Psoas muscle (tissue), 8 donors: ENCODE results near the gene PTHLH. TPM values are rescaled to one million over a fixed set of nuclear protein-coding genes. Genes with fewer than 3 reads are reported as not detected.

Source experiments
- ATAC-seq, 4 donors: fragments of 200-7000 bp; cut with Tn5 transposase; one replicate each; pipeline ENCODE4 v1.9.1; 2020; ENCODE audit warnings: moderate library complexity in 3 of 4, mild to moderate bottlenecking in 2 of 4
- DNase-seq, 2 donors: peaks; one replicate each; pipeline ENCODE4 v3.0.0-alpha.2; 2020
- H3K27ac ChIP-seq: fragments of 200-600 bp; one replicate; pipeline ENCODE4 v1.8.0; 2022
- H3K27me3 ChIP-seq, 3 donors: fragments of 200-600 bp in 1 of 3; one replicate each; pipeline versions ENCODE4 v1.6.1 to v1.8.0; 2013 to 2022; ENCODE audit warnings: low read length in 2 of 3, mild to moderate bottlenecking in 2 of 3, moderate library complexity in 1 of 3; ENCODE audit not compliant: insufficient read depth in 3 of 3
- H3K36me3 ChIP-seq, 2 donors: fragments of 200-600 bp in 1 of 2; one replicate each; pipeline versions ENCODE4 v1.6.1 to v1.8.0; 2013 to 2022; ENCODE audit warnings: low read depth in 1 of 2, mild to moderate bottlenecking in 1 of 2, moderate library complexity in 1 of 2; ENCODE audit not compliant: insufficient read depth in 1 of 2
- H3K4me1 ChIP-seq: fragments of 200-600 bp; one replicate; pipeline ENCODE4 v1.8.0; 2022
- H3K4me3 ChIP-seq: fragments of 200-600 bp; one replicate; pipeline ENCODE4 v1.8.0; 2022; ENCODE audit warnings: mild to moderate bottlenecking
- H3K9me3 ChIP-seq: fragments of 200-600 bp; one replicate; pipeline ENCODE4 v1.8.0; 2022
- WGBS, 3 donors: extraction: QIAGEN DNeasy Blood & Tissue Kit; methylation state at CpG; one replicate each; pipeline versions ENCODE4 v1.1.6 to v1.1.7; 2013; 5-methylcytosine and 5-hydroxymethylcytosine counted together
- intact Hi-C, 2 donors: fragments of 100-400 bp; cut with DNase I; formaldehyde crosslinking; loops; one replicate each; pipeline versions ENCODE4 v1.11.0 to v1.14.2; 2022
- polyA plus RNA-seq, 3 donors: library from polyadenylated mRNA; stranded (reverse); fragments of 200-250 nt; gene quantifications; one replicate each; pipeline ENCODE4 v1.2.3, GENCODE V29; 2013
- total RNA-seq, 4 donors: library from RNA; stranded (reverse); fragmentation: NEBNext Ultra II Directional in 2 of 4; extraction: Animal tissue kit (Norgen Biotek cat#: 25700) in 2 of 4; gene quantifications; one replicate each; pipeline versions ENCODE4 v1.2.1 to v1.2.4, GENCODE V29; 2021 to 2023
- TF ChIP-seq, protein P1 (sequence below): fragments of 200-600 bp; IDR thresholded peaks from one replicate; pipeline ENCODE4 v1.8.0; 2022; ENCODE audit warnings: antibody characterized with exemption
- donor health status: healthy with polysubstance abuse.
- donor health status: DM: no; HTN: no; CAD: no; lungs with moderate emphysema.
- donor health status: Bipolar disorder and iron deficiency.
- donor health status: healthy.
- donor health status: DM: yes; HTN: yes; CAD: no.
- donor health status: DM: no; HTN: no; CAD: no.
- donor health status: DM: no; HTN: no; CAD: no.
- donor health status: DM: yes; HTN: yes; CAD: no.

PTHLH gene
- total and polyA plus RNA-seq, 7 donors = 0.08 to 0.54 (median 0.25) TPM; not detected in 3

DNA sequence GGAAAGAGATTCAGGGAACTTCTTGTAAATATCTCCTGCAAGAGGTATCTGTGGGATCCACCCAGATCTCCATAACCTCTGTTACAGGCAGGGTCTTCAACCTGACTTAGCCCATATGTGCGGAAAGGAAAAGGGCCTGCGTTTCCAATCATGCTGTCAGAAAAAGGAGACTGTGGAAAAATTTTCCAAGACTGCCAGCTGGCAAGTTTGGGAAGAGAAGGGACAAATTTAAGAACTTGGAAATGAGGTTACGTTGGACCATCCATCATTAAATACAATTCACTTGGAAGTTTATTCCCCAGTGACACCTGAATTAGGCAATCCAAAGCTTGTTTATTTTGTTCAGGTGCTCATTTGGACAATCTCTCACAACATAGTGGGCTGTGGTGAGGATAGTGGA, 13.9 kb downstream of the PTHLH start:
- H3K27ac ChIP-seq = no peak overlapping the region
- intact Hi-C loops = no loop called here
- no peaks in the 10 kb centered on the region for H3K36me3 ChIP-seq
- peaks cover 0 to 8% (median 0%) of the 10 kb centered on the region in 3 donors for H3K27me3 ChIP-seq
- WGBS, 3 donors = 76 to 85% (median 80%) methylated on average over 3 of the region's 3 CpGs
- DNase-seq = no peak
- TF ChIP-seq, protein P1, sequence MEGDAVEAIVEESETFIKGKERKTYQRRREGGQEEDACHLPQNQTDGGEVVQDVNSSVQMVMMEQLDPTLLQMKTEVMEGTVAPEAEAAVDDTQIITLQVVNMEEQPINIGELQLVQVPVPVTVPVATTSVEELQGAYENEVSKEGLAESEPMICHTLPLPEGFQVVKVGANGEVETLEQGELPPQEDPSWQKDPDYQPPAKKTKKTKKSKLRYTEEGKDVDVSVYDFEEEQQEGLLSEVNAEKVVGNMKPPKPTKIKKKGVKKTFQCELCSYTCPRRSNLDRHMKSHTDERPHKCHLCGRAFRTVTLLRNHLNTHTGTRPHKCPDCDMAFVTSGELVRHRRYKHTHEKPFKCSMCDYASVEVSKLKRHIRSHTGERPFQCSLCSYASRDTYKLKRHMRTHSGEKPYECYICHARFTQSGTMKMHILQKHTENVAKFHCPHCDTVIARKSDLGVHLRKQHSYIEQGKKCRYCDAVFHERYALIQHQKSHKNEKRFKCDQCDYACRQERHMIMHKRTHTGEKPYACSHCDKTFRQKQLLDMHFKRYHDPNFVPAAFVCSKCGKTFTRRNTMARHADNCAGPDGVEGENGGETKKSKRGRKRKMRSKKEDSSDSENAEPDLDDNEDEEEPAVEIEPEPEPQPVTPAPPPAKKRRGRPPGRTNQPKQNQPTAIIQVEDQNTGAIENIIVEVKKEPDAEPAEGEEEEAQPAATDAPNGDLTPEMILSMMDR = no peak
- no peak overlapping the region for H3K4me3 ChIP-seq
- ATAC-seq = no peak
- H3K4me1 ChIP-seq = no peaks in the 10 kb centered on the region
- H3K9me3 ChIP-seq = no peaks in the 10 kb centered on the region

DNA sequence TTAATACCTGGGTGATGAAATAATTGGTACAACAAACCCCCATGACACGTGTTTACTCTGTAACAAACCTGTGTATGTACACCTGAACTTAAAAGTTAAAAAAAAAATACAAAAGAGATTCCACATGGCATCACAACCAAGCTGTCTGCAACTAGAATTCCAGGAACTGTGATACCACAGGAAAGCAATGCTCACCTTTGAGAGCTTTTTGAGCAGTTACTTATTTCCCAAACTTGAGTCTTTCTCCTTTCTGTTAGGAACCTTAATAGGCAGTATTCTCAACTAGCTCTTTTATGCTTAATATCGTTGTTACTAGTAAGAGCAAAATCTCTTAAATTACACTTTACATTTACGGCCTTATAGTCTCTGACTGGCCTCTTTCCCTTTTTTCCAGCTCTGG, 15.2 kb downstream of the PTHLH start:
- WGBS, 3 donors = 77 to 79% (median 78%) methylated on average over 3 of the region's 3 CpGs
- no peak for ATAC-seq
- DNase-seq = no peak
- Histone ChIP-seq H3K4me3 (no peak overlapping the region), H3K9me3 (no peaks in the 10 kb centered on the region), H3K27me3 (peaks cover 0 to 4% (median 0%) of the 10 kb centered on the region in 3 donors), H3K36me3 (no peaks in the 10 kb centered on the region), H3K4me1 (no peaks in the 10 kb centered on the region), H3K27ac (no peak overlapping the region)
- intact Hi-C loops = no loop called here
- TF ChIP-seq, protein P1 = no peak

DNA sequence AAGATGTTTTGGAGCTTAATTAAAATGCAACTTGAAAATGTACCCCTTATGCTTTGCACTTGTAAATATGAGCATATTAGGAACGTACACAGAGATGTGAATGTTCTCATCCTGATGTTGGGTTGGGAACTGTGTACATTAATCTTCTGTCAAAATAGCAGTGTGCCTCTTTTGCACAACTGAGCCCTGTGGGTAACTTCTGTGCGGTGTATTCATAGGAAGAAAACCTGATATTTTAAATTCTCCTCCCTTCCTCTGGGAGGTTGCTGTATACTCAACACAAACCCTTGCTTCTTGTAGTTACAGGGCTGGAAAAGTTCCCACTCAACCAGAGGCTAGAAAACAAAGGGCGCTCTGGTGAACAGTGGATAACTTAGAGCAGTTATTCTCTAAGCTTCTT, 18.7 kb downstream of the PTHLH start:
- intact Hi-C loops = no loop called here
- H3K4me1 ChIP-seq = no peaks in the 10 kb centered on the region
- H3K27me3 ChIP-seq = no peaks in the 10 kb centered on the region
- H3K4me3 ChIP-seq = no peak overlapping the region
- no peaks in the 10 kb centered on the region for H3K36me3 ChIP-seq
- no peak for ATAC-seq
- WGBS, 3 donors = 84 to 90% (median 86%) methylated on average over 3 of the region's 3 CpGs
- H3K9me3 ChIP-seq = no peaks in the 10 kb centered on the region
- no peak for DNase-seq
- H3K27ac ChIP-seq = no peak overlapping the region
- TF ChIP-seq, protein P1 = no peak

DNA sequence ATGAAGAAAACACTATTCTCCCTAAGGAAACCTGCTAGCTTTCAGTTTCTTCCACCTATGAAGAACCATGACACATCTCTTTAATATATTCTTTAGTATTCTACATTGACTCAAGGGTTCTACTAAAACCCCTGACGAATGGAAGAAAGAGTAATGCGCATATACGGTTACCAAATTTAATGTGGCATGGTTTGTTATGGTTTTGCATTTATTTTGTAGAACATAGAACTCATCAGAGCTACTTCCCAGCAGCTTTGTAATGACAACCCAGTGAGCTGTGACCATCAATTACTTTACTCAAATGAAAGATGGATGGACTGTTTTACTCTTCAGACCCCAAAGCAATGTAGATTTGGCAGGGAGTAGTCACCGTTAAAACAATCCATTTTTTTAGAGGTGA, 19.2 kb downstream of the PTHLH start:
- H3K4me1 ChIP-seq = no peaks in the 10 kb centered on the region
- DNase-seq = no peak

DNA sequence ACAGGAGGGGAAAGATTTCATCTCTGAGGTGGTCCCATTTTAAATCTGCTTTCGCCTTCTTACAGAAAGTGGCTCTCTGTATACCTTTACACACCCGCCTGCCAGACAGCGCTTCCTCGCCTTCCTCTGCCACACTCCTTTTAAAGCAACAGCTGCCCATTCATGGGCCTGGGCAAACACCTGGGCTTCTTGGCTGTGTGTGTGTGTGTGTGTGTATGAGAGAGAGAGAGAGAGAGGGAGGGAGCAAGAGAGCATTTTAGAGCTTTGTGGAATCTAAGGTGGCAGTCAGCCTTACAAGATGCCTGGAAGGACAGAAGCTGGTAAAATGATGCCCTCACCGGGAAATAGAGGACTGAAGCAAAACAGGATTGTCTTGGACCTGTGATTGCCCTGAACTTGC, 20.0 kb downstream of the PTHLH start:
- H3K9me3 ChIP-seq = no peaks in the 10 kb centered on the region
- no peaks in the 10 kb centered on the region for H3K36me3 ChIP-seq
- TF ChIP-seq, protein P1 = no peak
- H3K27me3 ChIP-seq = no peaks in the 10 kb centered on the region
- ATAC-seq (no peak), DNase-seq (no peak)
- 71 to 76% (median 72%) methylated on average over 5 of the region's 5 CpGs for WGBS, 3 donors
- H3K4me3 ChIP-seq = no peak overlapping the region
- no peaks in the 10 kb centered on the region for H3K4me1 ChIP-seq
- intact Hi-C loops = no loop called here
- H3K27ac ChIP-seq = no peak overlapping the region

More for the DNA sequence above, 19.2 kb downstream of the PTHLH start:
- Histone ChIP-seq H3K27ac (no peak overlapping the region), H3K9me3 (no peaks in the 10 kb centered on the region), H3K4me3 (no peak overlapping the region), H3K36me3 (no peaks in the 10 kb centered on the region), H3K27me3 (no peaks in the 10 kb centered on the region)
- intact Hi-C loops = no loop called here
- ATAC-seq = no peak
- TF ChIP-seq, protein P1 = no peak
- 83 to 88% (median 83%) methylated on average over 4 of the region's 4 CpGs for WGBS, 3 donors
